ENCODE measurements around the gene NSDHL.

Gene NSDHL

DNA sequence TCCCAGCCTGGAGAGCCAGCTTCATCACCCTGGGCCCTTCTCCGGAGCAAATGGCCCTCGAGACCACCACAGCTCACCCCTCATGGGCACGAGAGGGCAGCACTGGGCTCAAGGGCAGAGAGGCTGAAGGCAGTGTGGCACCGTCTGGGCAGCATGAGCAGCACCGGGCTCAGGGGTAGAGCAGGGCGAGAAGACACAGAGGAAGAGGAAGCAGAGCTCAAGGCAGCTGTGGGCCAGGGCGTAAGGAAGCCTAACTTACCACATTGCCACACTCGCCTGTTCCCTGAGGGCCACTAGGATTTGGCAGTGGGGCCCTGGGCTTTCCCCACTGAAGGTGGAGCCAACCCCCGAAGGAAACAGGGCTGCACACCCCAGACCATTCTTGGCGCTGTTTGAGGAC lies 82.5 kb downstream of the NSDHL start:
- DNase-seq (ENCODE audit: low spot score), result no peak

DNA sequence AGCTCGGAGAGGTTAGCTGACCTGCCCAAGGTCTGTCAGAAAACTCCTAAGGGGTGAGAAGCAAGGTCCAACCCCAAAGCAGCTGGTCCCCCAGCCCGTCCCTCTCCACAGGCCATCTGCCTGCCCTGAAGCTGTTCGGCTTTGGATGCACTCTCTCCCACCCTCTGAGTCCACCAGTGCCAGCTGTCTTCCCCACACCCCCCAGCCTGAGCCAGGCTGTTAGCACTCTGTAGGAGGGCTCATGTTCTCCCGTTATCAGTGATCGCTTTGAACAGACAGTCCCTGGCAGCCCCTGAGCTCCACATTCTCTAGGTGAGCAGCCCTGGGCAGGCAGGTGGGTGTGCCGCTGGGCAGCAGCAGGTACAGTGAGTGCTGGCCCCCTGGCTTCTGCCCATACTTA lies 83.0 kb downstream of the NSDHL start:
- no peak for DNase-seq (ENCODE audit: low spot score)

DNA sequence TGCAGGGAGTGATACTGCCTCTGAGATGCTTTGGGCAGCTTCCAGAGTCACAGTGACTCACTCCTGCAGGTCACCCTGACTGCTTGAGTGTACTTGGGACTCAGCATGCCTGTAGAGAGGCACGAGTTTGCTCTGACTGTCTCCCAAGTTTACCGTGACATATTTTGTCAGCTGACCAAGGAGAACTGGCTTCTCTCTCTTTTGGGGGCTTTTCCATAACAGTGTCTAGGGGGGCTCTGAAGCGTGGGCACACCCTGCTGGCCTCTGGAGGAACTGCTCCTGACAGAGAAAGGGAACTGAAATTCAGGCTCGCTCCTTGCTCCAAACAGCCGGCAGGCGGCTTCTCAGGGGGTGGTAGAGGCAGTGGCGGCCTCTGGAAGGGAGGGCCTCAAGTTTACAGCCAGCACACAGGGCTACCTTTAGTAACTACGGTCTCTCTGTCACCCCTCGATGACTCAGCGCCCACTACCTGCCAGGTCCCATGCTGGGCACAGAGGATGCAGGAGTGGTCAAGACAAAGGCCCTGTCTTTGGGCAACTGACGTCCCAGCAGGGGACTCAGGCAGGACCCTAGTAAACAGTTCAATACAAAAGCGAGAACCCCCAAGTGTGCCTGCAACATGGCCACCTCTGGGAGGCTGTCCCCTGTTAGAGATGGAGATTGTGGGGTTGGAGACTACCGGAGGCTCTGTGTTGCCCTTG lies 84.8 kb downstream of the NSDHL start:
- DNase-seq (ENCODE audit: low spot score), result peak; percentile 66

DNA sequence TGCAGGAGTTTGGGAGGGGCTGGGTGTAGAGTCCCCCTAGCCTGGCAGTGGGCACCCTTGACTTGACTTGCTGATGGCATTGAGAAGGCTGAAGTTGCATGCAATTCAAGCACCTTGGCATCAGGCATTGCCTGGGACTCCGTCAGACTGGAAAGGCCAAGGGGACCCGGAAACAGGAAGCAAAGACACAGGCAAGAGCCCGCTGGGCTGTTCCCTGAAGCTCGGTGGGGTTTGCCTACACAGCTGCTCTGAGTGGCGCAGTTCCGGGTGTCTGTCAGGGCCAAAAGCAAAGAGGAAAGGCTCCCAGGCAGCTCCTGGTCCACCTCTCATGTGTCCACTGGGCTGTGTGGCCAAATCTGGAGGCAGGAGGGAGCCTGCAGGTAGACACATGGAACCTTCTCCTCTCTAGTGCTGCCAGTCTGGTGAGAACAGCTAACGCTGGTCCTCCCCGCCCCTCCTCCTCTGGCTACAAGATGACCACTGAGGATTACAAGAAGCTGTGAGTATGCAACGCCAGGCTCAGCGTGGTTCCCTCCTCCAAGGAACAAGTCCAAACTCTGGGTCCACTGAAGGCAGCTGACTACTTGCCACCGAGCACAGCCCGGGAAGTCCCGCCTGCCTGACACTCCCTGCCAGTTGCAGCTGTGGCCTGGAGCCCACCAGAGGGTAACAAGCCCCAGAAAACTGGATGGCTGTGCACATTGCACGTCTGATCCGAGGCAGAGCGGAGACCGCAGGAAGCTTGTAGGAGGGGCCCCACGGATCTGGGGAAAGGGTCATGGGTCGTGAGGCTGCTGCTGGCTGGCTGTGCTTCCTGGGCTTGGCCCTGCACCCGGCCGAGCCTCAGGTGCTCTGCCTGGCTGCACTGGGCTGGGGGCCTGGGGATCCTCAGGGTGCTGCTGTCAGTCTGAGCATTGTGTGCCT lies 87.1 kb downstream of the NSDHL start:
- DNase-seq (ENCODE audit: low spot score), result no peak

DNA sequence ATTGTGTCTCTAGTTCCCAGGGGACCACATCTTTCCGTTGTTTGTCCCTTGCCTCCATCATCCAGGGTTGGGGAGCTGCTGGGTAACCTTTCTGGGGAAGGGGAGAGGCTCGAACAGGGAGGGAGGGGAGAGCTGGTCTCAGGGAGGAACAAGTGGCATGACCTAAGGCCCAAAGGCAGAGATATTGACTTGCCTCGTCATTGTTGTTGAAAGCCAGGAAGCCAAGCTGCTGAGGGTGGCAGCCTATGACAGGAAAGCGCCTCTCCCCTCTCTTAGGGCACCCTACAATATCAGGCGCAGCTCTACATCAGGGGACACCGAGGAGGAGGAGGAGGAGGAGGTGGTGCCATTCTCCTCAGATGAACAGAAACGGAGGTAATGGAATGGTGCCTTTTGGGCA lies 87.8 kb downstream of the NSDHL start:
- no peak for DNase-seq (ENCODE audit: low spot score)
